ENCODE data around the gene TRIM56. TPM values are rescaled to one million over a fixed set of nuclear protein-coding genes. Genes with fewer than 3 reads are reported as not detected.

Gene TRIM56
- total and polyA plus RNA-seq, 2 of the 13 experiments (the other 11 are each of a cell fraction or from before 2014, with no cell fraction given), result 3.2 to 7.1 TPM

- TF ChIP-seq HNF1B (CRISPR knock-in tag; IDR thresholded peaks at IDR 0.05), result peak; percentile 40; the same call in 1 of the 2 replicates
- peak; percentile 96 for TF ChIP-seq ZBTB7B (CRISPR knock-in tag; IDR thresholded peaks at IDR 0.05)
- TF ChIP-seq ARID4A (CRISPR knock-in tag; IDR thresholded peaks at IDR 0.05; ENCODE audit: borderline replicate concordance), result peak; percentile 95
- TF ChIP-seq JARID2 (CRISPR knock-in tag; IDR thresholded peaks at IDR 0.05; ENCODE audit: insufficient replicate concordance), result no peak
- TF ChIP-seq POGZ (CRISPR knock-in tag; IDR thresholded peaks at IDR 0.05), result peak; percentile 86
- peak; percentile 81 for TF ChIP-seq ZNF331 (CRISPR knock-in tag; IDR thresholded peaks at IDR 0.05)
- peak; percentile 94 for TF ChIP-seq ZSCAN5A (CRISPR knock-in tag; IDR thresholded peaks at IDR 0.05; ENCODE audit: borderline replicate concordance)
- peak; percentile 97 for TF ChIP-seq SKIL (CRISPR knock-in tag; IDR thresholded peaks at IDR 0.05; ENCODE audit: borderline replicate concordance)
- no peak for TF ChIP-seq ZSCAN9 (CRISPR knock-in tag; IDR thresholded peaks at IDR 0.05; ENCODE audit: borderline replicate concordance)
- no peak for TF ChIP-seq ZNF382 (CRISPR knock-in tag; IDR thresholded peaks at IDR 0.05; ENCODE audit: borderline replicate concordance)
- peak; percentile 62; the same call in 1 of the 2 replicates for TF ChIP-seq ZBTB33 (CRISPR knock-in tag; IDR thresholded peaks at IDR 0.05)
These were observed 41.6 kb downstream of the TRIM56 start, which contains the start of gene SERPINE1 (continued) for GRCh38 chr7:101126651-101127459.
